ENCODE data around the gene CEP78.

CEP78 gene

DNA sequence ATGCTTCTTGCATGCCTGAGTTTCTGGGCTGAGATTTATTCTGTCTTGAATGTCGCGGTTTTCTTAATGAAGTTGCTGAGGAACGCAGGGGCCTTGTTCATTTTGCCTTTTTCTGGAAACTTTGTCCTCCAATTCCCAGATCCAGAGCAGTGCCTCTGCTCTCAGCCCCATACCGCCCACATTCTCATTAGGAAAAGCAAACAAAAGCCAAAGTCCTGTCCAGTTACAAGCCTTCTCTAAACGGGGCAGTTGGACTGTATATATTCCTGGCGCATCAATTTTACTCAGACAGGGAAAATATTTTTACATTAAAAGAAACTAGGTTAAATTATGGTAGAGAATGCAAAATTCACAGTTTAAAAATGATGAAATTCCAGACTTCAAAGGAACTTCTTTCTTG, 59.9 kb downstream of the CEP78 start:
- no peak for TF ChIP-seq EZH2phosphoT487 (IDR thresholded peaks at IDR 0.05; ENCODE audit: borderline replicate concordance)
- TF ChIP-seq, protein P1, sequence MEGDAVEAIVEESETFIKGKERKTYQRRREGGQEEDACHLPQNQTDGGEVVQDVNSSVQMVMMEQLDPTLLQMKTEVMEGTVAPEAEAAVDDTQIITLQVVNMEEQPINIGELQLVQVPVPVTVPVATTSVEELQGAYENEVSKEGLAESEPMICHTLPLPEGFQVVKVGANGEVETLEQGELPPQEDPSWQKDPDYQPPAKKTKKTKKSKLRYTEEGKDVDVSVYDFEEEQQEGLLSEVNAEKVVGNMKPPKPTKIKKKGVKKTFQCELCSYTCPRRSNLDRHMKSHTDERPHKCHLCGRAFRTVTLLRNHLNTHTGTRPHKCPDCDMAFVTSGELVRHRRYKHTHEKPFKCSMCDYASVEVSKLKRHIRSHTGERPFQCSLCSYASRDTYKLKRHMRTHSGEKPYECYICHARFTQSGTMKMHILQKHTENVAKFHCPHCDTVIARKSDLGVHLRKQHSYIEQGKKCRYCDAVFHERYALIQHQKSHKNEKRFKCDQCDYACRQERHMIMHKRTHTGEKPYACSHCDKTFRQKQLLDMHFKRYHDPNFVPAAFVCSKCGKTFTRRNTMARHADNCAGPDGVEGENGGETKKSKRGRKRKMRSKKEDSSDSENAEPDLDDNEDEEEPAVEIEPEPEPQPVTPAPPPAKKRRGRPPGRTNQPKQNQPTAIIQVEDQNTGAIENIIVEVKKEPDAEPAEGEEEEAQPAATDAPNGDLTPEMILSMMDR (conservative IDR thresholded peaks at IDR 0.05; ENCODE audit: low read length) = no peak
- Histone ChIP-seq H3K9me2 (replicated peaks; ENCODE audit: low read depth, low read length) (no peaks in the 10 kb centered on the region), H3K9ac (ENCODE audit: low read depth, low read length, poor library complexity, severe bottlenecking) (no peak overlapping the region), H3K79me2 (ENCODE audit: insufficient read depth, low read length) (no peaks in the 10 kb centered on the region), H2AFZ (ENCODE audit: low read length) (no peak overlapping the region), H3K27me3 (ENCODE audit: insufficient read depth, low read length, poor library complexity, severe bottlenecking) (no peaks in the 10 kb centered on the region), H3K4me2 (ENCODE audit: low read depth, low read length, poor library complexity, severe bottlenecking) (no peak overlapping the region), H3K36me3 (ENCODE audit: insufficient read depth, low read length) (no peaks in the 10 kb centered on the region), H3K9me3 (ENCODE audit: insufficient read depth, low read depth, low read length) (no peaks in the 10 kb centered on the region), H4K20me1 (ENCODE audit: insufficient read depth, low read length, poor library complexity, severe bottlenecking) (no peaks in the 10 kb centered on the region), H3K4me3 (ENCODE audit: low read length, poor library complexity, severe bottlenecking) (no peak overlapping the region), H3K4me1 (ENCODE audit: insufficient read depth, low read length, poor library complexity, severe bottlenecking) (no peaks in the 10 kb centered on the region), H3F3A (ENCODE audit: low read depth) (no peaks in the 10 kb centered on the region)

DNA sequence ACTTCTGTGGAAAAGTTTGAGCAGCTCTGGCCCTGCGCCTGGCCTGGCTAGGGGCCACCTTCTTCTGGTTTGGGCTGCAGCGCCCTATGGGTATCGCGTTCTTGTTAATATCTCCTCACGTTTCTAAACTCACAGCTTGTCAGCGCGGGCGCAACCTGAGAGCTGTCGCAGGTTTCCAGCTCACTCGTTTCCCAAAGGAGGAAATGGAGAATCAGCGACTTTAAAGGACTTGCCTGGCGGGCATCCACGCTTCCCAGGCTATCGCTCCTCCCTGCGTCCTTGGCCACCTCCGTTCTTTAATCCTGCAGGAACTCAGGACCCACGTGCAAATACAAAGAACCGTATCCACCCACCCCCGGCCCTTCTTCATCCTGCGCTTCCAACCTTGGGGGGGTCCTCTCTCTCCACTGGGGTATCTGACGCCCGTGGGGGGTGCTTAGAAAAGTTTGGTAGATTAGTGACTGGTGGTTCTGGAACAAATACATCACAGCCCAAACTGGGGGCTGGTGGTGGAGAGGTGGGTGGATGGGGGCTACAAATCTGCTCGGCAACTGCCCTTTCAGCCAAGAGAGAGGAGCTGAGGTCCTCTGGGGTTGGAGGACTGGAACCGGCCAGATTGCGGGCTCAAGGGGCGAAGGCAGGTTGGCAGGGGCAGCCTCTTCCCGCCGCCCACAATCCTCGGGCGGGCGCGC, 60.5 kb downstream of the CEP78 start:
- Histone ChIP-seq H2AFZ (ENCODE audit: low read length) (no peak overlapping the region), H3K4me3 (ENCODE audit: low read length, poor library complexity, severe bottlenecking) (no peak overlapping the region), H3K4me2 (ENCODE audit: low read depth, low read length, poor library complexity, severe bottlenecking) (no peak overlapping the region), H3K79me2 (ENCODE audit: insufficient read depth, low read length) (no peaks in the 10 kb centered on the region), H3K9me3 (ENCODE audit: insufficient read depth, low read depth, low read length) (no peaks in the 10 kb centered on the region), H4K20me1 (ENCODE audit: insufficient read depth, low read length, poor library complexity, severe bottlenecking) (no peaks in the 10 kb centered on the region), H3K9me2 (replicated peaks; ENCODE audit: low read depth, low read length) (no peaks in the 10 kb centered on the region), H3K4me1 (ENCODE audit: insufficient read depth, low read length, poor library complexity, severe bottlenecking) (no peaks in the 10 kb centered on the region), H3K27me3 (ENCODE audit: insufficient read depth, low read length, poor library complexity, severe bottlenecking) (no peaks in the 10 kb centered on the region), H3F3A (ENCODE audit: low read depth) (no peaks in the 10 kb centered on the region), H3K9ac (ENCODE audit: low read depth, low read length, poor library complexity, severe bottlenecking) (no peak overlapping the region), H3K36me3 (ENCODE audit: insufficient read depth, low read length) (no peaks in the 10 kb centered on the region)
- TF ChIP-seq EZH2phosphoT487 (IDR thresholded peaks at IDR 0.05; ENCODE audit: borderline replicate concordance) = no peak
- TF ChIP-seq, protein P1 (conservative IDR thresholded peaks at IDR 0.05; ENCODE audit: low read length) = no peak

DNA sequence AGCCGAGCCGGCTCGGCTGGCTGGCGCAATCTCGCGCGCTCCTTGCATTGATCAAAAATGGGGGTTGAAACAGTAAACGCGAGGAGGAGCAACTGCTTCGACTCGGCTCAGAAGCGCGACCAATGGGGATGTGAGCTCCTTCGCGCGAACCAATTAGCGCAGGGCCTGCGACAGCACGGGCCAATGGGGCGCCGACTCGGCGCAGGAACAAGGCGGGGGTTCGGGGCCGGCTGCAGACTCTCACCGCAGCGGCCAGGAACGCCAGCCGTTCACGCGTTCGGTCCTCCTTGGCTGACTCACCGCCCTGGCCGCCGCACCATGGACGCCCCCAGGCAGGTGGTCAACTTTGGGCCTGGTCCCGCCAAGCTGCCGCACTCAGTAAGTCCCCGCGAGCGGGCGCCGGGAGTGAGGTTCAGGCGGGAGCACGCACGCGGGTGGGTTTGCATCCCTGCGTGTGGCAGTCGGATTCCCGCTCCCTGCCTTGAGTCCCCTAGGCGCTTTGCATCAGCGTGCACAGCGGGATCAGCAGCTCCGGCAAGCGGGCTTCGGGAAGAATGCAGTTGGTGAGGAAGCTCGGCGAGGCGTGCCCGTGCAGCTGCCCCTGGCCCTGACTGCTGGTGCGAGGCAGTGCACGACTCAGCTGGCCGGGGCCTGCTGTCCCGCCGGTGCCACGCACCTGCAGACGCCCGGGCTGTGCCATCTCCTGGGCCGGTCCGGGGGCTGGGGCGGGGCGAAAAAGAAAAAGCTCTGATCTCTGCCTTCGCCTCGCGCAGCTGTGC, 61.2 kb downstream of the CEP78 start, which contains the start of gene PSAT1:
Gene PSAT1, plus strand, starts transcription at position 233 of the 779 bp plus-strand sequence. Its CDS starts 86 bp downstream, at position 319.
- Histone ChIP-seq H2AFZ (ENCODE audit: low read length) (no peak within 1 kb of the TSS), H3K4me3 (ENCODE audit: low read length, poor library complexity, severe bottlenecking) (no peak within 1 kb of the TSS), H3K27me3 (ENCODE audit: insufficient read depth, low read length, poor library complexity, severe bottlenecking) (no peaks in the 10 kb centered on the region), H4K20me1 (ENCODE audit: insufficient read depth, low read length, poor library complexity, severe bottlenecking) (no peaks in the 10 kb centered on the region), H3K9ac (ENCODE audit: low read depth, low read length, poor library complexity, severe bottlenecking) (no peak within 1 kb of the TSS), H3K4me2 (ENCODE audit: low read depth, low read length, poor library complexity, severe bottlenecking) (no peak within 1 kb of the TSS), H3K36me3 (ENCODE audit: insufficient read depth, low read length) (no peaks in the 10 kb centered on the region), H3K9me2 (replicated peaks; ENCODE audit: low read depth, low read length) (no peaks in the 10 kb centered on the region), H3K79me2 (ENCODE audit: insufficient read depth, low read length) (no peaks in the 10 kb centered on the region), H3F3A (ENCODE audit: low read depth) (no peaks in the 10 kb centered on the region), H3K9me3 (ENCODE audit: insufficient read depth, low read depth, low read length) (no peaks in the 10 kb centered on the region), H3K4me1 (ENCODE audit: insufficient read depth, low read length, poor library complexity, severe bottlenecking) (no peaks in the 10 kb centered on the region)
- TF ChIP-seq EZH2phosphoT487 (IDR thresholded peaks at IDR 0.05; ENCODE audit: borderline replicate concordance) = no peak
- TF ChIP-seq, protein P1 (conservative IDR thresholded peaks at IDR 0.05; ENCODE audit: low read length) = no peak

Data from Loucy (cell line).